Body of pancreas (tissue), 4 donors: ENCODE results near the gene ELAVL1.

Experiments used
- POLR2A ChIP-seq, 3 donors: fragments of 450-650 bp; IDR thresholded peaks; one replicate each; pipeline ENCODE4 v1.6.1; 2016; ENCODE audit warnings: antibody characterized with exemption in 3 of 3, mild to moderate bottlenecking in 2 of 3
- TF ChIP-seq, protein P1 (sequence below), 7 experiments: fragments of 450-650 bp in 4 of 7; fragments of 200-600 bp in 3 of 7; sonication (generic) in 3 of 7; IDR thresholded peaks; one replicate each; pipeline ENCODE4 v1.5.1; 2016 to 2019; ENCODE audit warnings: antibody characterized with exemption in 7 of 7

DNA sequence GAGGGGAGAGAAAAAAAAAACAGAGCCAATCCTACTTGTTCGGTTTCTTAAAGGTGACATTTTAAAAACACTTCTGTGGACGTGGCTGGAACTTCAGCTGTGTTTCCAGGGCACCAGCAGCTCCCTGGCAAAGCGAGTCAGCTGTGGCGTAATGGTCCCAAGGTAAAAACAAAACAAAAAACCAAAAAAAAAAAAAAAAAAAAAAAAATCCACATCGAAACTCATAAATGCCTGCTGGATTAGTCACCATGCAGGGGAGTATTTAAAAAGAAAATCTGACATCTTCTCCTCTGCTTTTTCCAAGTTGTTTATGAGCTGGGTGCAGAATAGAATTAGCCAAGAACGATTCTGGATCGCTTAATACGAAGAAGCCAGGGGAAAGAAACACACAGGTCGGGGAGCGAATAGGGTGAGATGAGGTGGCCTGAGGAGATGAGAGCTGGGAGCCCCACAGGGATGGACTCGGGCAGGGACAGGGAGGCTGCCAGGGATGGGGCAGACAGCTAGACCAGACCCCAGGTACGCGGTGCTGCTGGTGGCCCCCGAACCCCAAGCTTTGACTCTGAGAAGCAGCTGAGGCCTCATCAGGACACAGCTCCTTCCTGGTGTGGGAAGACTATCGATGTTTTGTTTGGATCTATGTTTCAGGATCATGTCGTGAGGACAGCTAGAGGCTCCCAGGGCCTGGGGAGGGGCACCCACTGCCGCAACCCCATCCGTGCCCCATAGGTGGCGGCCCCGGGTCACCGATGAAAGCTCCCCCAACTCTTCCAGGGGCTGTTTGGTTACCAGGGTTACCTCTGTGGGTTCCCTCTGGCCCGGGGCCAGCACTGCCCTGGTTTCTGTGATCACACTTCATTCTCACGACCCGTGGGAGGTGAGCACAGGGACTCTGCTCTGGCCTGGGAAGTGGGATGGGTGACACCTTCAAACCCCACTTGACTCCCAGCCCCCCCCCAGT lies 76.4 kb downstream of the ELAVL1 start:
- TF ChIP-seq, protein P1, sequence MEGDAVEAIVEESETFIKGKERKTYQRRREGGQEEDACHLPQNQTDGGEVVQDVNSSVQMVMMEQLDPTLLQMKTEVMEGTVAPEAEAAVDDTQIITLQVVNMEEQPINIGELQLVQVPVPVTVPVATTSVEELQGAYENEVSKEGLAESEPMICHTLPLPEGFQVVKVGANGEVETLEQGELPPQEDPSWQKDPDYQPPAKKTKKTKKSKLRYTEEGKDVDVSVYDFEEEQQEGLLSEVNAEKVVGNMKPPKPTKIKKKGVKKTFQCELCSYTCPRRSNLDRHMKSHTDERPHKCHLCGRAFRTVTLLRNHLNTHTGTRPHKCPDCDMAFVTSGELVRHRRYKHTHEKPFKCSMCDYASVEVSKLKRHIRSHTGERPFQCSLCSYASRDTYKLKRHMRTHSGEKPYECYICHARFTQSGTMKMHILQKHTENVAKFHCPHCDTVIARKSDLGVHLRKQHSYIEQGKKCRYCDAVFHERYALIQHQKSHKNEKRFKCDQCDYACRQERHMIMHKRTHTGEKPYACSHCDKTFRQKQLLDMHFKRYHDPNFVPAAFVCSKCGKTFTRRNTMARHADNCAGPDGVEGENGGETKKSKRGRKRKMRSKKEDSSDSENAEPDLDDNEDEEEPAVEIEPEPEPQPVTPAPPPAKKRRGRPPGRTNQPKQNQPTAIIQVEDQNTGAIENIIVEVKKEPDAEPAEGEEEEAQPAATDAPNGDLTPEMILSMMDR (IDR thresholded peaks at IDR 0.05) = peak in 2 of 7 experiments; percentile 8 to 13
- TF ChIP-seq POLR2A (IDR thresholded peaks at IDR 0.05) = no peak
